Epithelial cell of proximal tubule (primary cell): ENCODE results near the gene CIAO2B. TPM values are rescaled to one million over a fixed set of nuclear protein-coding genes. Genes with fewer than 3 reads are reported as not detected.

Experiments used
- DNase-seq: peaks from one replicate; pipeline ENCODE4 v3.0.0-alpha.2; 2011; ENCODE audit warnings: low read depth
- H3K4me3 ChIP-seq: 2 replicates; pipeline ENCODE4 v1.5.1; 2011; ENCODE audit warnings: low read depth, mild to moderate bottlenecking, low read length
- total RNA-seq: library from RNA; depleted of rRNA; stranded (reverse); fragments of >200 nt; gene quantifications from 2 replicates; pipeline ENCODE4 v1.2.3, GENCODE V29; 2015
- TF ChIP-seq, protein P1 (sequence below): conservative IDR thresholded peaks from 2 replicates; pipeline ENCODE4 v1.5.1; 2012; ENCODE audit warnings: low read depth, mild to moderate bottlenecking, low read length

The CIAO2B gene
- total RNA-seq, 1 donor from 2014 or later = 123 TPM

DNA sequence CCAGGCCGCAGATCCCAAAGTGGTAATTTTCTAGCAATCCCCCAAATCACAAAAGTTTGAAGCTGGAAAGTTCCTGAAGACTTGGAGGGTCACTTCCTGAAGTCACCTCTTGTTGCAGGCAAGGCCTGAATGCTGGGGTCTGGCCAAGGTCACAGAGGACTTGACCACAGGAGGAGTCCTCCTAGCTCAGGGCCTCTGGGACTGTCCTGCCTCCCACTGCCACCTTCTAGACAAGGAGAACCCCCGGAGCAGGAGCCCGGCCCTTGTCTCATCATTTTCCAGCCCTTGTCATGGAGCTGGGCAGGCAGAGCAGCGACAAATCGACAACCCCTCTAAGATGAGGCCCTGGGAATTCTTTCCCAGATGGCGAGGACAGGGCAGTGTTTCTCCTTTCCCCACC is 15.8 kb downstream of the CIAO2B start:
- no peak for DNase-seq
- peak overlapping the region; percentile 53 for H3K4me3 ChIP-seq
- TF ChIP-seq, protein P1, sequence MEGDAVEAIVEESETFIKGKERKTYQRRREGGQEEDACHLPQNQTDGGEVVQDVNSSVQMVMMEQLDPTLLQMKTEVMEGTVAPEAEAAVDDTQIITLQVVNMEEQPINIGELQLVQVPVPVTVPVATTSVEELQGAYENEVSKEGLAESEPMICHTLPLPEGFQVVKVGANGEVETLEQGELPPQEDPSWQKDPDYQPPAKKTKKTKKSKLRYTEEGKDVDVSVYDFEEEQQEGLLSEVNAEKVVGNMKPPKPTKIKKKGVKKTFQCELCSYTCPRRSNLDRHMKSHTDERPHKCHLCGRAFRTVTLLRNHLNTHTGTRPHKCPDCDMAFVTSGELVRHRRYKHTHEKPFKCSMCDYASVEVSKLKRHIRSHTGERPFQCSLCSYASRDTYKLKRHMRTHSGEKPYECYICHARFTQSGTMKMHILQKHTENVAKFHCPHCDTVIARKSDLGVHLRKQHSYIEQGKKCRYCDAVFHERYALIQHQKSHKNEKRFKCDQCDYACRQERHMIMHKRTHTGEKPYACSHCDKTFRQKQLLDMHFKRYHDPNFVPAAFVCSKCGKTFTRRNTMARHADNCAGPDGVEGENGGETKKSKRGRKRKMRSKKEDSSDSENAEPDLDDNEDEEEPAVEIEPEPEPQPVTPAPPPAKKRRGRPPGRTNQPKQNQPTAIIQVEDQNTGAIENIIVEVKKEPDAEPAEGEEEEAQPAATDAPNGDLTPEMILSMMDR = no peak

DNA sequence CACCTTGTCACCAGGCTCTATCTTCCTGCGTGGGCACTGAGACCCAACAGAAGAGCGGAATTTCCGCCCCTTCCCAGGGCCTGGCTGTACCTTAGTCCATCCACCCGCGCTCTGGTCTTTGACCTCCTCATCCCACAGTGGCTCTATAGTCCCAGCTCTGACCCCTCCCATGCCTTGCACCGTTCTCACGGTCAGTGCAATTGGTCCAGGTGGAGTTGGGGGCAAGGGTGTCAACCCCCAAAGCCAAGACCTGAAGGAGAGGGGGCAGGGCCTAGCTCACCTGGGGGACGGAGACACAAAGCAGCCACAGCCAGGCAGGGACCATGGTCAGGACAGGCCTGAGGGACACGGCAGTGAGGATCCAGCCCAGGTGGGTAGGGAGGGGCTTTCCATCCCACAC is 16.5 kb downstream of the CIAO2B start:
- H3K4me3 ChIP-seq = peak overlapping the region; percentile 53
- TF ChIP-seq, protein P1 = no peak
- DNase-seq = no peak

DNA sequence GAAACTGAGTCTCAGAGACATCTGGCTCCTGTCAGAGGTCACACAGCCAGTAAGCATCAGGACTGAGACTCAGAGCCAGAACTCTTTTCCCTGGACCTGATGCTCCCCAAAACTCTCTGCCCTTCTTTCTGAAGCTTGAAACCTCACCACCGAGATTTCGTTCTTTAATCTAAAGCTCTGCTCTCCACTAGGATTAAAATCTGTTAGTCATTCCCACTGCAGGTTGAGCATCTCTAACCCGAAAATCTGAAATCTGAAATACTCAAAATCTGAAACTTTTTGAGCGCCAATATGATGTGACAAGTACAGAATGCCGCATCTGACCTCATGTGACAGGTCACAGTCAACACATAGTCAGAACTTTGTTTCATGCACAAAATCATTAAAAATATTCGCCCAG is 17.7 kb downstream of the CIAO2B start:
- no peak overlapping the region for H3K4me3 ChIP-seq
- no peak for DNase-seq
- TF ChIP-seq, protein P1 = no peak

DNA sequence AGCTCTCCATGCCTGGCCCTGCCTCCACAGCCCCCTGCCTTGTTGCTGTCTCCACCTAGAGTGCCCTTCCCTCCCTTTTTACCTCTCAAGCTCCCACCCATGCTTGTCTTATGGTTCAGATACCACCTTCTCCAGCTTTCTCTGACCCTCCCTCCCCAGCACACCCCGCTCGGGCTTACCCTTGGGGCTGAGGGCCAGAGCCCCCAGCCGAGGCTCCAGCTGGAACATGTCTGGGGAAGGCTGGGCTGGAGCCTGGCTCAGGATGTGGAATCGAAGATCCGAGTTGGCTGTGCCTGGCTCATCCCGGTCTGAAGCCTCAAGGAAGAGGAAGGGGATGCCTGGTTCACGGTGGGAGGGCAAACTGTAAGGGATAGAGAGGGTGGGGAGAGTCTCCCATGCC is 19.2 kb downstream of the CIAO2B start:
- no peak overlapping the region for H3K4me3 ChIP-seq
- DNase-seq = no peak
- TF ChIP-seq, protein P1 = no peak

DNA sequence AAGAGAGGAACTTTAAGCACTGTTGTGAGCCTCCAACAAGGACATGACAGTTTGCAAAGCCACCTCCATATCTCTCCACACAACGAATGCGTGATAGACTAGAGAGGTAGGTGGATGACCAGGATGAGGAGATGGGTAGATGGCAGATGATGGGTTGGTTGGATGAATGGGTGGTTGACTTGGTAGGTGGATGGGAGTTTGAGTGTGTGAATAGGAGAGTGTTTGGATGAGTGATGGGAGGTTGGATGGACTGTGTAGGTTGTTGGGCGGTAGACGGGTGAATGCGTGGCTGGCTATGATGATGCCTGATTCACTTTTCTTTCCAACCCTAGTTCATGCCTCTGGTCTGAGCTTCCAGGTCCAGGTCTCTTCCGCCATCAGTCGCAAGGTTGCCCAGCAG is 19.7 kb downstream of the CIAO2B start:
- H3K4me3 ChIP-seq = no peak overlapping the region
- TF ChIP-seq, protein P1 = no peak
- DNase-seq = no peak

DNA sequence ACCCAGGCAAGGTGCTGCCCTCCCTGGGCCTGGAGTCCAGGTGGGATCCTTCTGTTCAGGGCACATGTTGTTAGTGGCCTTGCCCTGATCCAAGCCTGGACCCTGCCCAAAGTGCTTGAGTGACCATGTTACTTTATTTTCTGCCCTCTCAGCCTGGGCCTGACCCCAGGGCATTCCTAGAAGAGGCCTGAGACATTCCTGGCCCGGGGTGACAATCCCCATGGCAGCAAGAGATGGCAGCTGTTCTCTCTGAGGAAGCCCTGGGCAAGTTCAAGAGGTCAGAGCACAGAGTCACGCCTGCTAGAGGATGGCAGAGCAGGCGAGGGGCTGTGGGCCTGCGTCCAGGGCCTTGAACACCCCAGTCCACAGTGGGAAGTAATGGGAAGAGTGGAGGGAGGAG is 20.5 kb downstream of the CIAO2B start:
- TF ChIP-seq, protein P1 = no peak
- no peak overlapping the region for H3K4me3 ChIP-seq
- no peak for DNase-seq

DNA sequence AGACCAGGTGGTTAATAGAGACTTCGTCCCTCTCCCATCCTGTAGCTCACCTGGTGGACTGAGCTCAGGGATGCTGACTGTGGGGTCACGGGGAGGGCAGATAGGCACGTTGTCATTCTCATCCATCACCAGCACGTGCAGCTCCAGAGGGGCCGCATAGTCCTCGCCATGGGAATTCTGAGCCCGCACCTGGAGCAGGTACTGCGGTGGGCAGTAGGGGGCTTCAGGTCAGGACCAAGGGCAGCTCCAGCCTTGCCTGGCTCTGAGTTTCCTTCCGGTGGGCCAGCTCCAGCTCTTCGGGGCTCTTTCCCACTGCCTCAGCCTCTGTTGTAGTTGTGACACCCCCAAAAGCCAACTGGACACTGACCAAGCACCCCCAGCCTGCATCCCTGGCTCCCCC is 21.1 kb downstream of the CIAO2B start:
- H3K4me3 ChIP-seq = no peak overlapping the region
- TF ChIP-seq, protein P1 = no peak
- no peak for DNase-seq
